Measurements from ENCODE around the gene CDCA4. TPM values are rescaled to one million over a fixed set of nuclear protein-coding genes. Genes with fewer than 3 reads are reported as not detected.
A peak's percentile ranks its signal among the peaks of the same experiment; 100 is the strongest.

The CDCA4 gene
- total and polyA plus RNA-seq, 10 of the 15 experiments (the other 5 are each of a cell fraction or from before 2014, with no cell fraction given): 10.4 to 64.0 (median 52.1) TPM

- TF ChIP-seq POU2F2 (IDR thresholded peaks at IDR 0.05; ENCODE audit: borderline replicate concordance, low read depth, low read length) (0 out of 3 replicates have a peak, but pooled peaks have one; percentile 21), LARP7 (IDR thresholded peaks at IDR 0.05) (no peak), SPI1 (IDR thresholded peaks at IDR 0.05; ENCODE audit: borderline replicate concordance, insufficient read depth, low read depth, low read length) (no peak), EED (IDR thresholded peaks at IDR 0.05; ENCODE audit: low read depth) (0 out of 2 replicates have a peak, but pooled peaks have one; percentile 12), ZSCAN29 (IDR thresholded peaks at IDR 0.05) (no peak), EZH2 (IDR thresholded peaks at IDR 0.05; ENCODE audit: borderline replicate concordance, control insufficient read depth, low read depth, low read length) (no peak), SIX5 (IDR thresholded peaks at IDR 0.05; ENCODE audit: low read depth, low read length, severe bottlenecking) (no peak), SP1 (IDR thresholded peaks at IDR 0.05; ENCODE audit: low read depth, low read length) (no peak), MYB (IDR thresholded peaks at IDR 0.05; ENCODE audit: borderline replicate concordance, low read depth, low read length) (no peak), PRDM15 (CRISPR knock-in tag; IDR thresholded peaks at IDR 0.05) (no peak), SMARCA5 (IDR thresholded peaks at IDR 0.05) (no peak), TCF3 (IDR thresholded peaks at IDR 0.05; ENCODE audit: borderline replicate concordance, insufficient read depth, low read depth, low read length) (0 out of 2 replicates have a peak, but pooled peaks have one; percentile 13)
- TF ChIP-seq, protein P1, sequence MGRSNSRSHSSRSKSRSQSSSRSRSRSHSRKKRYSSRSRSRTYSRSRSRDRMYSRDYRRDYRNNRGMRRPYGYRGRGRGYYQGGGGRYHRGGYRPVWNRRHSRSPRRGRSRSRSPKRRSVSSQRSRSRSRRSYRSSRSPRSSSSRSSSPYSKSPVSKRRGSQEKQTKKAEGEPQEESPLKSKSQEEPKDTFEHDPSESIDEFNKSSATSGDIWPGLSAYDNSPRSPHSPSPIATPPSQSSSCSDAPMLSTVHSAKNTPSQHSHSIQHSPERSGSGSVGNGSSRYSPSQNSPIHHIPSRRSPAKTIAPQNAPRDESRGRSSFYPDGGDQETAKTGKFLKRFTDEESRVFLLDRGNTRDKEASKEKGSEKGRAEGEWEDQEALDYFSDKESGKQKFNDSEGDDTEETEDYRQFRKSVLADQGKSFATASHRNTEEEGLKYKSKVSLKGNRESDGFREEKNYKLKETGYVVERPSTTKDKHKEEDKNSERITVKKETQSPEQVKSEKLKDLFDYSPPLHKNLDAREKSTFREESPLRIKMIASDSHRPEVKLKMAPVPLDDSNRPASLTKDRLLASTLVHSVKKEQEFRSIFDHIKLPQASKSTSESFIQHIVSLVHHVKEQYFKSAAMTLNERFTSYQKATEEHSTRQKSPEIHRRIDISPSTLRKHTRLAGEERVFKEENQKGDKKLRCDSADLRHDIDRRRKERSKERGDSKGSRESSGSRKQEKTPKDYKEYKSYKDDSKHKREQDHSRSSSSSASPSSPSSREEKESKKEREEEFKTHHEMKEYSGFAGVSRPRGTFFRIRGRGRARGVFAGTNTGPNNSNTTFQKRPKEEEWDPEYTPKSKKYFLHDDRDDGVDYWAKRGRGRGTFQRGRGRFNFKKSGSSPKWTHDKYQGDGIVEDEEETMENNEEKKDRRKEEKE (IDR thresholded peaks at IDR 0.05): 0 out of 2 replicates have a peak, but pooled peaks have one; percentile 12
Measured at GRCh38 chr14:105019861-105020814, 745 bp downstream of the CDCA4 start (continued).

Measured in GM12878 (cell line).